HuH-7.5 (cell line): ENCODE results near the gene WIPF3.

ENCODE experiments used
- DNase-seq: peaks from one replicate; pipeline ENCODE4 v3.0.0; 2011; ENCODE audit warnings: low spot score

WIPF3 gene

GRCh38 chr7:29847916-29848315, 41.6 kb downstream of the WIPF3 start:
- no peak for DNase-seq

- DNase-seq = no peak
Measured at GRCh38 chr7:29848941-29849340, 42.6 kb downstream of the WIPF3 start.

- DNase-seq = no peak
Measured at GRCh38 chr7:29851487-29851886, 45.2 kb downstream of the WIPF3 start.

- no peak for DNase-seq
Measured at GRCh38 chr7:29852457-29852856, 46.1 kb downstream of the WIPF3 start.

- DNase-seq = no peak
Measured at GRCh38 chr7:29853072-29853471, 46.8 kb downstream of the WIPF3 start.

- no peak for DNase-seq
Measured at GRCh38 chr7:29853789-29854188, 47.5 kb downstream of the WIPF3 start.

- DNase-seq = no peak
Measured at GRCh38 chr7:29854257-29854938, 48.1 kb downstream of the WIPF3 start.

- DNase-seq = no peak
Measured at GRCh38 chr7:29857654-29858053, 51.3 kb downstream of the WIPF3 start.

- DNase-seq = no peak
Measured at GRCh38 chr7:29858191-29858951, 52.1 kb downstream of the WIPF3 start.

GRCh38 chr7:29859104-29859503, 52.8 kb downstream of the WIPF3 start:
- no peak for DNase-seq

- DNase-seq = no peak
Measured at GRCh38 chr7:29859524-29860185, 53.3 kb downstream of the WIPF3 start.

GRCh38 chr7:29860186-29860585, 53.9 kb downstream of the WIPF3 start:
- no peak for DNase-seq

GRCh38 chr7:29861884-29862283, 55.6 kb downstream of the WIPF3 start:
- no peak for DNase-seq

GRCh38 chr7:29864656-29865055, 58.3 kb downstream of the WIPF3 start:
- DNase-seq = no peak

- DNase-seq = no peak
Measured at GRCh38 chr7:29865526-29865925, 59.2 kb downstream of the WIPF3 start.

GRCh38 chr7:29866490-29866930, 60.2 kb downstream of the WIPF3 start:
- no peak for DNase-seq

GRCh38 chr7:29871787-29872398, 65.6 kb downstream of the WIPF3 start:
- DNase-seq = no peak

GRCh38 chr7:29873644-29874294, 67.5 kb downstream of the WIPF3 start:
- DNase-seq = no peak

GRCh38 chr7:29875741-29876140, 69.4 kb downstream of the WIPF3 start:
- DNase-seq = no peak

GRCh38 chr7:29877196-29877595, 70.9 kb downstream of the WIPF3 start:
- no peak for DNase-seq

GRCh38 chr7:29878081-29878688, 71.9 kb downstream of the WIPF3 start:
- no peak for DNase-seq

GRCh38 chr7:29879609-29880008, 73.3 kb downstream of the WIPF3 start:
- no peak for DNase-seq
